OCI-LY3 (cell line): Measurements from ENCODE around the gene LRRC4C.

ENCODE experiments used
- EZH2phosphoT487 ChIP-seq: fragments of 200-600 bp; shearing (Covaris generic); IDR thresholded peaks from 2 replicates; pipeline ENCODE4 v1.6.1; 2018; ENCODE audit warnings: antibody characterized with exemption, mixed run types, low read depth
- TF ChIP-seq, protein P1 (sequence below): fragments of 200-600, 300-600 bp; sonication (generic); IDR thresholded peaks from 2 replicates; pipeline ENCODE4 v1.5.1; 2014; ENCODE audit warnings: antibody characterized with exemption, low read length, low read depth

DNA sequence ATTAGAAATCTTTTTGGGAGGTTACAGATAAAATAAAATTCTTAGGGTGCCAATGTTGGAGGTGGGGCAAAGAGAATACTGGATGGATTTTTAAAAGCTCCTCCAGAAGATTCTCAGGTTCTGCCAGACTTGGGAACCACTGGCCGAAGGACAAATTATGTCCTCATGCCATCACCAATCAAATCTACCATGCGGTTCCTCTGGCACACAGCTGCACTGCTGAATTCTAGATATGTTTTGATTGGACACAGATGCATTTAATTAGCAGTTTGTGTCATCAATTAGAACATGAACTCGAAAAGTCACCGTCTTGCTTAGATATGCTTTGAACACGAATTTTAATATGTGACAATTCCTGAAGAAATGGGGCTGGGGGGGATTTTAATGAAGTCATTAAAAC is 1269.2 kb downstream of the LRRC4C start:
- TF ChIP-seq, protein P1, sequence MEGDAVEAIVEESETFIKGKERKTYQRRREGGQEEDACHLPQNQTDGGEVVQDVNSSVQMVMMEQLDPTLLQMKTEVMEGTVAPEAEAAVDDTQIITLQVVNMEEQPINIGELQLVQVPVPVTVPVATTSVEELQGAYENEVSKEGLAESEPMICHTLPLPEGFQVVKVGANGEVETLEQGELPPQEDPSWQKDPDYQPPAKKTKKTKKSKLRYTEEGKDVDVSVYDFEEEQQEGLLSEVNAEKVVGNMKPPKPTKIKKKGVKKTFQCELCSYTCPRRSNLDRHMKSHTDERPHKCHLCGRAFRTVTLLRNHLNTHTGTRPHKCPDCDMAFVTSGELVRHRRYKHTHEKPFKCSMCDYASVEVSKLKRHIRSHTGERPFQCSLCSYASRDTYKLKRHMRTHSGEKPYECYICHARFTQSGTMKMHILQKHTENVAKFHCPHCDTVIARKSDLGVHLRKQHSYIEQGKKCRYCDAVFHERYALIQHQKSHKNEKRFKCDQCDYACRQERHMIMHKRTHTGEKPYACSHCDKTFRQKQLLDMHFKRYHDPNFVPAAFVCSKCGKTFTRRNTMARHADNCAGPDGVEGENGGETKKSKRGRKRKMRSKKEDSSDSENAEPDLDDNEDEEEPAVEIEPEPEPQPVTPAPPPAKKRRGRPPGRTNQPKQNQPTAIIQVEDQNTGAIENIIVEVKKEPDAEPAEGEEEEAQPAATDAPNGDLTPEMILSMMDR: no peak
- no peak for TF ChIP-seq EZH2phosphoT487
